Measurements from ENCODE around the gene CHST6.
"Not testable (repeated sequence)": the region's sequence is repeated elsewhere in the genome, so short reads cannot be mapped to it uniquely, and the experiment has no call there.

The CHST6 gene

GRCh38 chr16:75433732-75434413, 61.4 kb downstream of the CHST6 start:
- H3K9me2 ChIP-seq (replicated peaks; ENCODE audit: control insufficient read depth, low read length), result no peaks in the 10 kb centered on the region
- H3F3A ChIP-seq (ENCODE audit: control insufficient read depth, insufficient read depth), result no peaks in the 10 kb centered on the region
- H3K27ac ChIP-seq (ENCODE audit: low read depth, low read length), result peak overlapping the region; percentile 69
- no peaks in the 10 kb centered on the region for H3K9me3 ChIP-seq (ENCODE audit: control insufficient read depth, insufficient read depth, low read length)
- no peaks in the 10 kb centered on the region for H4K20me1 ChIP-seq (ENCODE audit: control insufficient read depth, insufficient read depth, low read depth, low read length)
- H3K36me3 ChIP-seq (ENCODE audit: control insufficient read depth, low read length), result no peaks in the 10 kb centered on the region
- H3K4me1 ChIP-seq (ENCODE audit: control insufficient read depth, low read length), result peaks cover 32% of the 10 kb centered on the region
- H3K4me3 ChIP-seq (ENCODE audit: low read length), result peak overlapping the region; percentile 94
- peak overlapping the region; percentile 98 for H3K4me2 ChIP-seq (ENCODE audit: low read length)
- H3K79me2 ChIP-seq (ENCODE audit: control insufficient read depth, low read length), result peaks cover 46% of the 10 kb centered on the region
- no peak for TF ChIP-seq EZH2phosphoT487 (IDR thresholded peaks at IDR 0.05; ENCODE audit: borderline replicate concordance, low read length)
- TF ChIP-seq CTCF (IDR thresholded peaks at IDR 0.05; ENCODE audit: low read depth, low read length, poor library complexity, severe bottlenecking), result no peak
- H3K27me3 ChIP-seq (ENCODE audit: control insufficient read depth, low read length), result no peaks in the 10 kb centered on the region

- no peak for TF ChIP-seq EZH2phosphoT487 (IDR thresholded peaks at IDR 0.05; ENCODE audit: borderline replicate concordance, low read length)
- TF ChIP-seq CTCF (IDR thresholded peaks at IDR 0.05; ENCODE audit: low read depth, low read length, poor library complexity, severe bottlenecking), result no peak
- Histone ChIP-seq H3F3A (ENCODE audit: control insufficient read depth, insufficient read depth) (no peaks in the 10 kb centered on the region), H3K9me3 (ENCODE audit: control insufficient read depth, insufficient read depth, low read length) (no peaks in the 10 kb centered on the region), H3K4me3 (ENCODE audit: low read length) (peak within 1 kb of the TSS; percentile 94), H3K27me3 (ENCODE audit: control insufficient read depth, low read length) (no peaks in the 10 kb centered on the region), H3K36me3 (ENCODE audit: control insufficient read depth, low read length) (no peaks in the 10 kb centered on the region), H4K20me1 (ENCODE audit: control insufficient read depth, insufficient read depth, low read depth, low read length) (no peaks in the 10 kb centered on the region), H3K4me1 (ENCODE audit: control insufficient read depth, low read length) (peaks cover 32% of the 10 kb centered on the region), H3K9me2 (replicated peaks; ENCODE audit: control insufficient read depth, low read length) (no peaks in the 10 kb centered on the region), H3K79me2 (ENCODE audit: control insufficient read depth, low read length) (peaks cover 52% of the 10 kb centered on the region), H3K4me2 (ENCODE audit: low read length) (peak within 1 kb of the TSS; percentile 98), H3K27ac (ENCODE audit: low read depth, low read length) (peak within 1 kb of the TSS; percentile 69)
These were observed 62.2 kb downstream of the CHST6 start, which contains the start of gene CFDP1 for GRCh38 chr16:75432828-75433731. Gene CFDP1, minus strand, starts transcription at chr16:75433503. Its CDS starts 151 bp downstream, at chr16:75433352.

- Histone ChIP-seq H3K36me3 (ENCODE audit: control insufficient read depth, low read length) (no peaks in the 10 kb centered on the region), H3K79me2 (ENCODE audit: control insufficient read depth, low read length) (peaks cover 81% of the 10 kb centered on the region), H3K4me2 (ENCODE audit: low read length) (no peak overlapping the region), H3K27me3 (ENCODE audit: control insufficient read depth, low read length) (no peaks in the 10 kb centered on the region), H3F3A (ENCODE audit: control insufficient read depth, insufficient read depth) (no peaks in the 10 kb centered on the region), H3K27ac (ENCODE audit: low read depth, low read length) (no peak overlapping the region), H4K20me1 (ENCODE audit: control insufficient read depth, insufficient read depth, low read depth, low read length) (0 out of 2 replicates have a peak, but pooled peaks cover 4% of the 10 kb centered on the region), H3K9me2 (replicated peaks; ENCODE audit: control insufficient read depth, low read length) (no peaks in the 10 kb centered on the region), H3K9me3 (ENCODE audit: control insufficient read depth, insufficient read depth, low read length) (no peaks in the 10 kb centered on the region), H3K4me3 (ENCODE audit: low read length) (no peak overlapping the region), H3K4me1 (ENCODE audit: control insufficient read depth, low read length) (peaks cover 27% of the 10 kb centered on the region)
- TF ChIP-seq EZH2phosphoT487 (IDR thresholded peaks at IDR 0.05; ENCODE audit: borderline replicate concordance, low read length) (no peak), CTCF (IDR thresholded peaks at IDR 0.05; ENCODE audit: low read depth, low read length, poor library complexity, severe bottlenecking) (no peak)
These were observed 65.4 kb downstream of the CHST6 start for GRCh38 chr16:75429621-75430403.

- H3K4me2 ChIP-seq (ENCODE audit: low read length); H4K20me1 ChIP-seq (ENCODE audit: control insufficient read depth, insufficient read depth, low read depth, low read length): not testable (repeated sequence)
- peaks cover 11% of the 10 kb centered on the region for H3K4me1 ChIP-seq (ENCODE audit: control insufficient read depth, low read length)
These were observed 68.7 kb downstream of the CHST6 start for GRCh38 chr16:75426524-75426923.

GRCh38 chr16:75424105-75424762, 71.0 kb downstream of the CHST6 start:
- Histone ChIP-seq H3K79me2 (ENCODE audit: control insufficient read depth, low read length) (peaks cover 90% of the 10 kb centered on the region), H3K4me1 (ENCODE audit: control insufficient read depth, low read length) (peaks cover 19% of the 10 kb centered on the region)
- not testable (repeated sequence) for H3K4me2 ChIP-seq (ENCODE audit: low read length); H3K9me2 ChIP-seq (replicated peaks; ENCODE audit: control insufficient read depth, low read length); H3K4me3 ChIP-seq (ENCODE audit: low read length); H3K27me3 ChIP-seq (ENCODE audit: control insufficient read depth, low read length); H3K9me3 ChIP-seq (ENCODE audit: control insufficient read depth, insufficient read depth, low read length); H3K27ac ChIP-seq (ENCODE audit: low read depth, low read length); H3F3A ChIP-seq (ENCODE audit: control insufficient read depth, insufficient read depth); H4K20me1 ChIP-seq (ENCODE audit: control insufficient read depth, insufficient read depth, low read depth, low read length); H3K36me3 ChIP-seq (ENCODE audit: control insufficient read depth, low read length)

More at GRCh38 chr16:75426524-75426923, 68.7 kb downstream of the CHST6 start:
- H3K36me3 ChIP-seq (ENCODE audit: control insufficient read depth, low read length); H3K27ac ChIP-seq (ENCODE audit: low read depth, low read length); H3K9me2 ChIP-seq (replicated peaks; ENCODE audit: control insufficient read depth, low read length); H3K4me3 ChIP-seq (ENCODE audit: low read length); H3F3A ChIP-seq (ENCODE audit: control insufficient read depth, insufficient read depth); H3K27me3 ChIP-seq (ENCODE audit: control insufficient read depth, low read length); H3K9me3 ChIP-seq (ENCODE audit: control insufficient read depth, insufficient read depth, low read length): not testable (repeated sequence)
- H3K79me2 ChIP-seq (ENCODE audit: control insufficient read depth, low read length), result peaks cover 89% of the 10 kb centered on the region
